DMS153 treated with DMSO at 0.1 percent for 48 hours (cell line): Measurements from ENCODE around the gene FAM227B.
"Not testable (repeated sequence)": the region's sequence is repeated elsewhere in the genome, so short reads cannot be mapped to it uniquely, and the experiment has no call there.

Experiments
- DNase-seq: peaks from one replicate; lab custom pipeline; 2025; ENCODE audit not compliant: unreplicated experiment; lab: John Stamatoyannopoulos, UW

FAM227B gene

GRCh38 chr15:49383266-49383665, 237.4 kb downstream of the FAM227B start:
- no peak for DNase-seq

DNA sequence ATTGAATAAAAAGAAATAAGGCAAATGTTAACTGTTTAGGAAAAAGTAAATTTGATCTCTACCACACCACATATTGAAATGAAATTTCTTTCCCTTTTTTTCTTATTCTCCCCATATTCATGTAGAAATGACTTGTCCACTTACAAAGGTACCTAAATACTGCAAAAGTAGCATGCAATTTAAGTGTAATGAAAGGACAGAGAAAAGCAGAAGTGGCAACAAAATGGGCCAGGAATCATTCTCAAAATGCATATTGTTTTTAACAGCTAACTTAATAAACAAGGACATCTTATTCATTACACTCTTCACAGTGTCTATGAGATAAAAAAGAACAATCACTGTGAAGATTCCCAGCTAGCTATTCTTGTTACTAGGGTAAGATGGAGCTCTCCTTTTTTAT, 238.2 kb downstream of the FAM227B start:
- DNase-seq = no peak

DNA sequence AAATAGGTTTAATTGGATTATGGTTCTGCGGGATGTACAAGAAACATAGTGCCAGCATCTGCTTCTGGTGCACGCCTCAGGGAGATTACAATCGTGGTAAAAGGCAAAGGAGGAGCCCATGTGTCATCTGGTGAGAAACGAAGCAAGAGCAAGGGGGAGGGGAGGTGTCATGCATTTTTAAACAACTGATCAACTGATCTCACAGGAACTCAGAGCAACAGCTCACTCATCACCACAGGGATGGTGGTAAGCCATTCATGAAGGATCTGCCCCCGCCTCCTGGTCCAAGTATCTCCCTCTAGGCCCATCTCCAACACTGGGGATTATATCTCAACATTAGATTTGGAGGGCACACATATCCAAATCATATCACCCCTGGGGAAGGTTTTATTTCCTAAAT, 239.7 kb downstream of the FAM227B start:
- no peak for DNase-seq

DNA sequence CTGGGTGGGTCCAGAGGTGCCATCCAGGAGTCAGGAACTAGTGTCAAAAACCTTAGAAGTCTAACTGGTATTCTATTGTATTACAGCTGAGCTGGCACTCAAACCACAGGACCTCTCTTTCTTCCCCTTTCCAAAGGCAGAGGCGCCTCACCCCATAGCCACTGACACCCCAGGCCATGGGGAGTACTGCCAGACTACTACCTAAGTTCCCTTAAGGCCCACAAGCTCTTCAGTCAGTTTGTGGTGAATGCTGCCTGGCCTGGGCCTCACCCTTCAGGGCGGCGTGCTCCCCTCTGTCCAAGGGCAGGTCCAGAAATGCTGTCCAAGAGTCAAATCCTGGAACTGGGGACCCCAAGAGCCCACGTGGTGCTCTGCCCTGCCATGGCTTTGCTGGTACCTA, 240.6 kb downstream of the FAM227B start:
- DNase-seq = no peak

GRCh38 chr15:49372366-49372765, 248.3 kb downstream of the FAM227B start:
- no peak for DNase-seq

- no peak for DNase-seq
Observed at GRCh38 chr15:49370782-49371181, 249.8 kb downstream of the FAM227B start.

DNA sequence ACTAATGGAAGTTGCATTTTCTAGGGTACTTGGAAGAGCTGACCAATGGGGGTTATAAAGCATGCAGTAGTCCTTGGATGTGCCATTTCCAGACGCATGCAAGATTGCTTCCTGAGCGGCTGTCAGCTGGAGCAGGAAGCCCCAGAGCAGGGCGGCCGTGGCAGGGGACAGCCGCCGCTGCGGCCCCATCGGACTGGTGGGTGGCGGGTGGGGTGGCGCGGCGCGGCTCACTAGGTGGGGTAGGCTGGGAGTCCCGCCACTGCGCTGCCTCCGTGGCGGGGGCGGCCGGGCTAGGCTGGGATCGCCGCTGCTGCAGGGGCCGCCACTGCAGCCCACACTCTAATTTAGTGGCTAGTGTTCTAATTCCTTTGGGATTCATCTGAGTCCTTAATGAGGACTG, 254.1 kb downstream of the FAM227B start:
- DNase-seq = no peak

DNA sequence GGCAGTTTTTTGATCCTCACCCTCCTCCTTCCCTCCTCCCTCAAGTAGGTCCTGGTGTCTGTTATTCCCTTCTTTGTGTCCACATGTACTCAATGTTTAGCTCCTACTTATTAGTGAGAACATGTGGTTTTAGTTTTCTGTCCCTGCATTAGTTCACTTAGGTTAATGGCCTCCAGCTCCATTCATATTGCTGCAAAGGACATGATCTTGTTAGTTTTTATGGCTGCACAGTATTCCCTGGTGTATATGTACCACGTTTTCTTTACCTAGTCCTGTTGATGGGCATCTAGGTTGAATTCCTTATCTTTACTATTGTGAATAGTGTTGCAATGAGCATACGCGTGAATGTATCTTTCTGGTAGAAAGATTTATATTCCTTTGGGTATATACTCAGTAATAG, 259.2 kb downstream of the FAM227B start:
- DNase-seq = no peak

DNA sequence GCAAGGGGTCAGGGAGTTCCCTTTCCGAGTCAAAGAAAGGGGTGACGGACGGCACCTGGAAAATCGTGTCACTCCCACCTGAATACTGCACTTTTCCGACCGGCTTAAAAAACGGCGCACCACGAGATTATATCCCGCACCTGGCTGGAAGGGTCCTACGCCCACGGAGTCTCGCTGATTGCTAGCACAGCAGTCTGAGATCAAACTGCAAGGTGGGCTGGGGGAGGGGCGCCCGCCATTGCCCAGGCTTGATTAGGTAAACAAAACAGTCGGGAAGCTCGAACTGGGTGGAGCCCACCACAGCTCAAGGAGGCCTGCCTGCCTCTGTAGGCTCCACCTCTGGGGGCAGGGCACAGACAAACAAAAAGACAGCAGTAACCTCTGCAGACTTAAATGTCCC, 266.2 kb downstream of the FAM227B start:
- not testable (repeated sequence) for DNase-seq

DNA sequence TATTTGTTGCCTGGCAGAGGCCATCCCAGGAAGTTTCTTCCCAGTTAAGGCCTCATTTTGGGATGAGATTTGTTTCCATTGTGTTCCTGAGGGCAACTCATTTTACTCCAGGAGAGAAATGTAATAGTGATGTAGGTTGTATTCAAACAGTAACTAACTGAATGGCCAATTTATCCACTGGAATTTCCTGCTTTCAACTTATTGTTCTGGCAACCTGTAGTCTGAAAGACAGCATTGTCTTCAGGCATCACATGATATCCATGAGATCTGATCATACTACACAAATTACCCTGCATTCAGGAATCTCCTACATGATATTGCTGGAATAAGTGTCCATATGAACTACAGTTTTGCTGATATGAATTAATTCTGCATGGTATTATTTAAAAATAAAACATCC, 277.1 kb downstream of the FAM227B start:
- DNase-seq = no peak

GRCh38 chr15:49339656-49340055, 281.0 kb downstream of the FAM227B start:
- no peak for DNase-seq

- no peak for DNase-seq
Observed at GRCh38 chr15:49331951-49332350, 288.7 kb downstream of the FAM227B start.

GRCh38 chr15:49331442-49331841, 289.2 kb downstream of the FAM227B start:
- DNase-seq = no peak

GRCh38 chr15:49330166-49330565, 290.5 kb downstream of the FAM227B start:
- DNase-seq = no peak

DNA sequence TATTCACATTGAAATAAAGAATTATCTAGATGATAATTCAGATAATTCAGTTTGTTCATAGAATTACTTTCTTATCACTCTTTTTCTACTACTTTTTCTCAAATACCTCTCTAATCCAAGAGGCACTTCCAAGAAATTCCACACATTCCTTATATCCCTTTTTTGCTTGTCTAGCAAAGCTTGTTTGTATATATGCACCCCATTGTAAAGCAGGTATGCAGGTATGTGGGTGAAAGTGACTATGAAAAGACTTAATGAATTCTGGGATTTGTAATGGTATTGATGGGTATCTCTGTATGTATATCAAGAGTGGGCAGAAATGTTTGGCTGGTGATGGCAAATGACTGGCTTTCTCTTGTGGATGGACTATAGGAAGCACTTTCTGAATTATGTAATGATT, 291.7 kb downstream of the FAM227B start:
- DNase-seq = no peak

DNA sequence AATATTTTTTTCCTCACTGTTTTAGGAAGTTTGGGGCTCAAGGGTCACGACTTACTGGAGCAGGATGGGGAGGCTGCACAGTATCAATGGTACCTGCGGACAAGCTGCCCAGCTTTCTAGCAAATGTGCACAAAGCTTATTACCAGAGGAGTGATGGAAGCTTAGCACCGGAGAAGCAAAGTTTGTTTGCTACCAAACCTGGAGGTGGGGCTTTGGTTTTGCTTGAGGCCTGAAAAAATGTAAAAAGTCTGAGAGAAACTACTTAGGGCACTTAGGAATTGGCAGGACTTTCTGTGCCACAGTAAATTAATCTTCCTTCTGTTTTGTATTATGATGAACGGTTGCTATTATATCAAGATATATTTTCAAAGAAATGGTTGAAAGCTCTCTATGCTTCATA, 292.7 kb downstream of the FAM227B start:
- DNase-seq = no peak

GRCh38 chr15:49323207-49323606, 297.4 kb downstream of the FAM227B start:
- DNase-seq = no peak

GRCh38 chr15:49320351-49320750, 300.3 kb downstream of the FAM227B start:
- no peak for DNase-seq

GRCh38 chr15:49315391-49315823, 305.2 kb downstream of the FAM227B start:
- DNase-seq = no peak

GRCh38 chr15:49314716-49315115, 305.9 kb downstream of the FAM227B start:
- no peak for DNase-seq

DNA sequence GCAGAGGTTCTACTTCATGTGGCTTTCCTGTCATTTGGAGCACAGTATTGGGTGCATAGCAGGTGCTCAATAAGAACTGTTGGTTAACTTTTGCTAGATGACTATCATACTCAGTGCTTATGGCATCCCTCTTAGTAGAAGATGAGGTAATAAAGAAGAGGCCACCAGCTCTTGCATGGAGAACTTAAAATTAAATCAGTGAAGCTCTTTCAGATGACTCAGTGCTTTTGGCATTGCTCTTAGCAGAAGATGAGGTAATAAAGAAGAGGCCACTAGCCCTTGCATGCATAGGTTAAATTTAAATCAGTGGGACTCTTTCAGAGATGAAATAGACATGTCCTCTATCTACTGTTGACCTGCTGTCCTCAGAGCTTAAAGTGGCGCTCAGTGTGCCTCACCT, 307.0 kb downstream of the FAM227B start:
- DNase-seq = no peak

- DNase-seq = no peak
Observed at GRCh38 chr15:49309889-49310288, 310.7 kb downstream of the FAM227B start.

- DNase-seq = no peak
Observed at GRCh38 chr15:49308686-49309085, 311.9 kb downstream of the FAM227B start.

GRCh38 chr15:49306551-49306950, 314.1 kb downstream of the FAM227B start:
- DNase-seq = no peak
